ENCODE results near the gene BCAS1.
"Not testable (repeated sequence)": the region's sequence is repeated elsewhere in the genome, so short reads cannot be mapped to it uniquely, and the experiment has no call there.

The BCAS1 gene

DNA sequence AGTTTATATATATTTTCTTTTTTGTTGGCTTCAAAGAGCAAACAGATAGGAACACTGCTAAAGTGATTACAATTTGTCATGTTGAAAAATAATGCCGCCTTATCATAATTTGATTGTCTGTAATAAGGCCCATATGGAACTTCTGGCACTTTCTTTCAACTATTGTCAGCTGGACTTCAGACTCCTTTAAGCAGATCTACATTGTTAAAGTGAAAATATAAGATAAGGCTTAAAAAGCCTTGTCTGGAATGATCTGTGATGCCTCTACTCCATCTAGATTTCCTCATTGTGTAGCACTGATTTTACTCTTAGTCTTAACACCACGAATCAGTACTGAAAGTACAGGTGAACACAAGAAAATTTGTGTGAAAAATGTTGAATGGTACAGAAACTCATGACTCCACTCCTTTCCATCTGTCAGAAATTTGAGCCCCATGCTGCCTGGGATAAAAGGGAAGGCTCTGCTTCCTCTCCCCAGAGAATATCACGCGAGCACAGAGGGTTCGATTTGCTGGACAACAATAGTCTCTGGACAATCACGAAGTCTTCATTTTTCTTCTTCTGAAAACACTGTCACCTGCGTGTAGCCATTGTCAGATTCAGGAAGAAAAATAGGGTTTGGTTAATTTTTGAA, 56.0 kb downstream of the BCAS1 start:
- Histone ChIP-seq H3K79me2 (ENCODE audit: low read length) (no peaks in the 10 kb centered on the region), H4K20me1 (ENCODE audit: insufficient read depth, low read length) (no peaks in the 10 kb centered on the region), H3K27me3 (ENCODE audit: low read depth, low read length) (peaks cover 15% of the 10 kb centered on the region), H3K36me3 (replicated peaks; ENCODE audit: low read depth, low read length) (no peaks in the 10 kb centered on the region), H3K9me3 (ENCODE audit: insufficient read depth, low read length) (no peaks in the 10 kb centered on the region), H3K9ac (ENCODE audit: low read length) (no peak overlapping the region), H3K27ac (ENCODE audit: low read length) (no peak overlapping the region), H2AFZ (ENCODE audit: low read depth, low read length) (no peak overlapping the region), H3K4me2 (ENCODE audit: low read length) (no peak overlapping the region), H3K4me1 (ENCODE audit: low read length) (peaks cover 20% of the 10 kb centered on the region), H3K4me3 (ENCODE audit: low read length) (no peak overlapping the region)
- TF ChIP-seq, protein P1, sequence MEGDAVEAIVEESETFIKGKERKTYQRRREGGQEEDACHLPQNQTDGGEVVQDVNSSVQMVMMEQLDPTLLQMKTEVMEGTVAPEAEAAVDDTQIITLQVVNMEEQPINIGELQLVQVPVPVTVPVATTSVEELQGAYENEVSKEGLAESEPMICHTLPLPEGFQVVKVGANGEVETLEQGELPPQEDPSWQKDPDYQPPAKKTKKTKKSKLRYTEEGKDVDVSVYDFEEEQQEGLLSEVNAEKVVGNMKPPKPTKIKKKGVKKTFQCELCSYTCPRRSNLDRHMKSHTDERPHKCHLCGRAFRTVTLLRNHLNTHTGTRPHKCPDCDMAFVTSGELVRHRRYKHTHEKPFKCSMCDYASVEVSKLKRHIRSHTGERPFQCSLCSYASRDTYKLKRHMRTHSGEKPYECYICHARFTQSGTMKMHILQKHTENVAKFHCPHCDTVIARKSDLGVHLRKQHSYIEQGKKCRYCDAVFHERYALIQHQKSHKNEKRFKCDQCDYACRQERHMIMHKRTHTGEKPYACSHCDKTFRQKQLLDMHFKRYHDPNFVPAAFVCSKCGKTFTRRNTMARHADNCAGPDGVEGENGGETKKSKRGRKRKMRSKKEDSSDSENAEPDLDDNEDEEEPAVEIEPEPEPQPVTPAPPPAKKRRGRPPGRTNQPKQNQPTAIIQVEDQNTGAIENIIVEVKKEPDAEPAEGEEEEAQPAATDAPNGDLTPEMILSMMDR (IDR thresholded peaks at IDR 0.05; ENCODE audit: low read depth, low read length) = no peak
- no peak for TF ChIP-seq EZH2phosphoT487 (IDR thresholded peaks at IDR 0.05; ENCODE audit: low read depth)

DNA sequence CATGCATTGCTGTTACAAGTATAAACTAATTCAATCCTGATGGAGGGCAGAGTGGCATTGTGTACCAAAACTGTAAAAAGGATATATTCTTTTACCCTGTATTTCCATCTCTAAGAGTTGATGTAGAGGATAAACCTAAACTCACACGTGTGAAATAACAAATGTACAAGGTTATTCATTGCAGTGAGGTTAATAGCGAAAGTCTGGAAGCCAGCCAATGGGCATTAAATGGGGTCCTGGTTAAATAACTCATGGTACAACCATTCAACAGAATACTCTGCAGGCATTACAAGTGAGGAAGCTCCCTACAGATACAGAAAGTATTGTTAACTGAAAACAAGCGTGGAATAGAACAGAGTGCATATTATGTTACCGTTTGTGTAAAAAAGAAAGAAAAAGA, 56.9 kb downstream of the BCAS1 start:
- Histone ChIP-seq H4K20me1 (ENCODE audit: insufficient read depth, low read length) (no peaks in the 10 kb centered on the region), H3K9me3 (ENCODE audit: insufficient read depth, low read length) (no peaks in the 10 kb centered on the region), H3K4me2 (ENCODE audit: low read length) (no peak overlapping the region), H3K36me3 (replicated peaks; ENCODE audit: low read depth, low read length) (no peaks in the 10 kb centered on the region), H2AFZ (ENCODE audit: low read depth, low read length) (no peak overlapping the region), H3K4me3 (ENCODE audit: low read length) (no peak overlapping the region), H3K27ac (ENCODE audit: low read length) (no peak overlapping the region), H3K9ac (ENCODE audit: low read length) (no peak overlapping the region), H3K79me2 (ENCODE audit: low read length) (no peaks in the 10 kb centered on the region), H3K4me1 (ENCODE audit: low read length) (peaks cover 18% of the 10 kb centered on the region), H3K27me3 (ENCODE audit: low read depth, low read length) (peaks cover 15% of the 10 kb centered on the region)
- TF ChIP-seq, protein P1 (IDR thresholded peaks at IDR 0.05; ENCODE audit: low read depth, low read length) = no peak
- no peak for TF ChIP-seq EZH2phosphoT487 (IDR thresholded peaks at IDR 0.05; ENCODE audit: low read depth)

DNA sequence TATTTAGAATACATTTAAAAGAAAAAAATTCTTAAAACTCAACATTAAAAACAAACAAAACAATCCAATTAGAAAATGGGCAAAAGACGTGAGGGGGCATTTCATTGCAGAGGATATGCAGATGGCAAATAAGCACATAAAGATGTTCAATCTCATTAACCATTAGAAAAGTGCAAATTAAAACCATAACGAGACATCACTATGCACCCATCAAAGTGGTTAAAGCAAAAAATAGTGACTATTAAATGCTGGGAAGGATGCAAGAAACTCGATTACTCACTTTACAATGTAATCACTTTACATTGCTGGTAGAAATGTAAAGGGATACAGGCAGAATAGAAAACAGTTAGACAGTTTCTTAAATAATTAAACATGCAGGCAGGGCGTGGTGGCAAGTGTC, 59.0 kb downstream of the BCAS1 start:
- Histone ChIP-seq H3K27ac (ENCODE audit: low read length) (no peak overlapping the region), H3K27me3 (ENCODE audit: low read depth, low read length) (peaks cover 7% of the 10 kb centered on the region), H3K9me3 (ENCODE audit: insufficient read depth, low read length) (no peaks in the 10 kb centered on the region), H3K4me3 (ENCODE audit: low read length) (no peak overlapping the region), H4K20me1 (ENCODE audit: insufficient read depth, low read length) (no peaks in the 10 kb centered on the region), H3K36me3 (replicated peaks; ENCODE audit: low read depth, low read length) (no peaks in the 10 kb centered on the region), H2AFZ (ENCODE audit: low read depth, low read length) (no peak overlapping the region), H3K4me1 (ENCODE audit: low read length) (no peaks in the 10 kb centered on the region), H3K9ac (ENCODE audit: low read length) (no peak overlapping the region), H3K79me2 (ENCODE audit: low read length) (no peaks in the 10 kb centered on the region), H3K4me2 (ENCODE audit: low read length) (no peak overlapping the region)
- TF ChIP-seq EZH2phosphoT487 (IDR thresholded peaks at IDR 0.05; ENCODE audit: low read depth) = no peak

DNA sequence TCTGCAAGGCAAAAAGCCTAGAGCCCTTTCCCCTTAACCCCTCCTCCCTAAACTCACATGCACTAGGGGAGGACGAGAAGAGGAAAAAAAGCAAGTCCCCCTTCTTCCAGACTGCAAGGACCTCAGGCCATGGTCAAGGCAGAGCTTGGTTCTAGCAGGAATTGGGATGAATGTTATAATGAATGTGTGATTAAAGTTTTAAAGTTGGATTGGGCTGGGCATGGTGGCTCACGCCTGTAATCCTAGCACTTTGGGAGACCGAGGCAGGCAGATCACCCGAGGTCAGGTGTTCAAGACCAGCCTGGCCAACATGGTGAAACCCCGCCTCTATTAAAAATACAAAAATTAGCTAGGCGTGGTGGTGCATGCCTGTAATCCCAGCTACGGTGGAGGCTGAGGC, 64.2 kb downstream of the BCAS1 start:
- not testable (repeated sequence) for H3K9ac ChIP-seq (ENCODE audit: low read length); H3K27me3 ChIP-seq (ENCODE audit: low read depth, low read length); H4K20me1 ChIP-seq (ENCODE audit: insufficient read depth, low read length); H3K4me3 ChIP-seq (ENCODE audit: low read length); H3K79me2 ChIP-seq (ENCODE audit: low read length); H3K4me2 ChIP-seq (ENCODE audit: low read length); H3K27ac ChIP-seq (ENCODE audit: low read length); H2AFZ ChIP-seq (ENCODE audit: low read depth, low read length)
- Histone ChIP-seq H3K4me1 (ENCODE audit: low read length) (peaks cover 25% of the 10 kb centered on the region), H3K9me3 (ENCODE audit: insufficient read depth, low read length) (peaks cover 21% of the 10 kb centered on the region), H3K36me3 (replicated peaks; ENCODE audit: low read depth, low read length) (peaks cover 19% of the 10 kb centered on the region)

DNA sequence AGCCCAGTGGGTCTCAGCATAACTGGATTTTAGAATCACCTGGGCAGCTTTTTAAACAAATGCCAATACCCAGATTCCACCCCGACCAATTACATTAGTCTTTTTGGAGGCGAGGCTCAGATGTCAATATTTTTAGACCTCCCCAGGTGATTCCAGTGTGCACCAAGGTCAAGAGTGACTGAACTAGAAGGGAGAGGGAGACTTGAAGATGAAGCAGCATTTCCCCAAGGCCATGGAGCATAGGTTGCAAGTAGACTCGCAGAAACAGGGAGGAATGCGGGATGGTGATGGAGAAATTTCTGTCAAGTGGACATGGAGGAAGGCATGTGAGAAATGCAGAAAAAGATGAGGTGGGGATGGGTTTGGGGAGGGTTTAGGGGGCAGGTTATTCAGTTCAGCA, 64.9 kb downstream of the BCAS1 start:
- peaks cover 25% of the 10 kb centered on the region for H3K4me1 ChIP-seq (ENCODE audit: low read length)
- no peaks in the 10 kb centered on the region for H3K79me2 ChIP-seq (ENCODE audit: low read length)
- peaks cover 28% of the 10 kb centered on the region for H3K9me3 ChIP-seq (ENCODE audit: insufficient read depth, low read length)
- H4K20me1 ChIP-seq (ENCODE audit: insufficient read depth, low read length) = no peaks in the 10 kb centered on the region
- no peak overlapping the region for H3K9ac ChIP-seq (ENCODE audit: low read length)
- TF ChIP-seq, protein P1 (IDR thresholded peaks at IDR 0.05; ENCODE audit: low read depth, low read length) = no peak
- no peak for TF ChIP-seq EZH2phosphoT487 (IDR thresholded peaks at IDR 0.05; ENCODE audit: low read depth)
- no peak overlapping the region for H3K4me2 ChIP-seq (ENCODE audit: low read length)
- no peak overlapping the region for H3K27ac ChIP-seq (ENCODE audit: low read length)
- peaks cover 24% of the 10 kb centered on the region for H3K36me3 ChIP-seq (replicated peaks; ENCODE audit: low read depth, low read length)
- no peak overlapping the region for H3K4me3 ChIP-seq (ENCODE audit: low read length)
- no peaks in the 10 kb centered on the region for H3K27me3 ChIP-seq (ENCODE audit: low read depth, low read length)
- H2AFZ ChIP-seq (ENCODE audit: low read depth, low read length) = no peak overlapping the region

Measured in OCI-LY3 (cell line).